AG09319 (cell line): ENCODE data around the gene DNAJB7.
A peak's percentile ranks its signal among the peaks of the same experiment; 100 is the strongest.

ENCODE experiments used
- DNase-seq: peaks from one replicate; pipeline ENCODE4 v3.0.0-alpha.2; 2010; ENCODE audit warnings: low read depth; ENCODE audit errors: extremely low read depth
- TF ChIP-seq, protein P1 (sequence below): IDR thresholded peaks from 2 replicates; pipeline ENCODE4 v1.5.1; 2011; ENCODE audit warnings: low read depth, mild to moderate bottlenecking, inconsistent platforms, low read length, moderate library complexity

Gene DNAJB7

DNA sequence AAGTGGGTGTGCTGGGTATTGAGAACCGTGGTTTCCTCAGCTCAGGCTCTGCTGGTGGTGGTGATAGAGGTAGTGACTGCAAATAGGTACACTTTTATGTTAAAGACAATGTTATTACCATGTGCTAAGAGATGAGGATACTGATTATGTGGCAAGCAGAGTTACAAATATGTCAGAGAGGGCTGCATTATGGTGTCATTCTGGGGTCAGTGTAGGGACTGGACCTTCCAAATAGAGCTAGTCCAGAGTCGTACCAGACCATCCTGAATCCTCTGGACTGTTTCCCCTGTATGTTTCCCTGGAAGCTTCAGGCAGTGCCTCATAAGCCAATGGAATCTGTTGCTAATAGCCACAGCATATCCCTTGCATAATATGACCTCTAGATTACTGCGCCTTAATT is at the start of gene DNAJB7:
DNAJB7 (minus strand) TSS at position 101 of the 400 bp plus-strand sequence. CDS start 119 bp downstream, outside the sequence.
- TF ChIP-seq, protein P1, sequence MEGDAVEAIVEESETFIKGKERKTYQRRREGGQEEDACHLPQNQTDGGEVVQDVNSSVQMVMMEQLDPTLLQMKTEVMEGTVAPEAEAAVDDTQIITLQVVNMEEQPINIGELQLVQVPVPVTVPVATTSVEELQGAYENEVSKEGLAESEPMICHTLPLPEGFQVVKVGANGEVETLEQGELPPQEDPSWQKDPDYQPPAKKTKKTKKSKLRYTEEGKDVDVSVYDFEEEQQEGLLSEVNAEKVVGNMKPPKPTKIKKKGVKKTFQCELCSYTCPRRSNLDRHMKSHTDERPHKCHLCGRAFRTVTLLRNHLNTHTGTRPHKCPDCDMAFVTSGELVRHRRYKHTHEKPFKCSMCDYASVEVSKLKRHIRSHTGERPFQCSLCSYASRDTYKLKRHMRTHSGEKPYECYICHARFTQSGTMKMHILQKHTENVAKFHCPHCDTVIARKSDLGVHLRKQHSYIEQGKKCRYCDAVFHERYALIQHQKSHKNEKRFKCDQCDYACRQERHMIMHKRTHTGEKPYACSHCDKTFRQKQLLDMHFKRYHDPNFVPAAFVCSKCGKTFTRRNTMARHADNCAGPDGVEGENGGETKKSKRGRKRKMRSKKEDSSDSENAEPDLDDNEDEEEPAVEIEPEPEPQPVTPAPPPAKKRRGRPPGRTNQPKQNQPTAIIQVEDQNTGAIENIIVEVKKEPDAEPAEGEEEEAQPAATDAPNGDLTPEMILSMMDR, result no peak
- no peak for DNase-seq

DNA sequence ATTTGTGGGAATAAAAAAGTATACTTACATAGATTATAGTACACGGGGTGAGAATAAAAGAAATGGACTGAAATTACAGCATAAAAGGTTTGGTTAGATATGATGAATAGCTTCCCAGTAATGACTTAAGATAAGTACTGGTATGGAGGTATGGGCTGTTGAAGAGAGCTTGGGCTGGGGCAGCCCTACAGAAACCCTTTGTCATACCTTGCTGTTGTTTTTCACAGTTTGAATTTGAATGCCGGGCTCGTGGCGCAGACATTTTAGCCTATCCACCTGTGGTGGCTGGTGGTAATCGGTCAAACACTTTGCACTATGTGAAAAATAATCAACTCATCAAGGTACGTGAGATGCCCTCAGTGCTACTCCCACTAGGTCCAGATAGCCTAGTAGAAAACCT is 47.0 kb upstream of the DNAJB7 start:
- no peak for DNase-seq

GRCh38 chr22:40904101-40904500 is 42.2 kb upstream of the DNAJB7 start:
- TF ChIP-seq, protein P1, result no peak
- DNase-seq, result no peak

More for the DNA sequence above, 47.0 kb upstream of the DNAJB7 start:
- TF ChIP-seq, protein P1, result no peak

DNA sequence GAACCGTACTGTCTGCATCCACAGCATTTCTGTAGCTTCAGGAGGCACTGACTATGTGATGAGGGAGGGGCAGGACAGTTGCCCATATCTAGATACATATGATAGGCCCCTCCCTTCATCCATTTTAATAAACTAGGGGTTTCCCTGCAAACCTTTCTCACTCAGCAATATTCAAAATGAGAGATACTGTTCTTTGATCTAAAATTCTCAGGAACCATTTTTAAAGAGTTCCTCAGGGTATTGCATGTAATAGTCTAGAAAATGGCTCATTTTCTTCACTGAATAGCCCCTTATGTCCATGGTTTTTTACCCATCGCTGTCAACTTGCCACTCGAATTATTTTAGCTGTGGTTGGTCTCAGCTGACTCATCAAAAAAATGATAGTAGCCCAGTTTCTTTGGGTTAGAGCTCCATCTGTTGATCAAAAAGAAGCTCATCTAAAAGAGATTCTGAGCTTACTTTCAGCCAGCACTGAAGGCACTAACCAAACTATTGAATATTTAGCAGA is 37.0 kb upstream of the DNAJB7 start:
- TF ChIP-seq, protein P1, result peak; percentile 62
- peak; percentile 15 for DNase-seq

GRCh38 chr22:40894417-40894816 is 32.5 kb upstream of the DNAJB7 start:
- no peak for DNase-seq
- TF ChIP-seq, protein P1, result no peak

GRCh38 chr22:40890881-40891280 is 29.0 kb upstream of the DNAJB7 start:
- DNase-seq, result peak; percentile 2
- TF ChIP-seq, protein P1, result no peak

GRCh38 chr22:40889116-40889515 is 27.2 kb upstream of the DNAJB7 start:
- TF ChIP-seq, protein P1, result no peak
- no peak for DNase-seq
